ENCODE data around the gene SSR1. TPM values are rescaled to one million over a fixed set of nuclear protein-coding genes. Genes with fewer than 3 reads are reported as not detected.
A peak's percentile ranks its signal among the peaks of the same experiment; 100 is the strongest.

SSR1 gene
- total RNA-seq, 1 donor from 2014 or later: 41.9 TPM

GRCh38 chr6:7242835-7243178, 70.2 kb downstream of the SSR1 start:
- TF ChIP-seq, protein P1, sequence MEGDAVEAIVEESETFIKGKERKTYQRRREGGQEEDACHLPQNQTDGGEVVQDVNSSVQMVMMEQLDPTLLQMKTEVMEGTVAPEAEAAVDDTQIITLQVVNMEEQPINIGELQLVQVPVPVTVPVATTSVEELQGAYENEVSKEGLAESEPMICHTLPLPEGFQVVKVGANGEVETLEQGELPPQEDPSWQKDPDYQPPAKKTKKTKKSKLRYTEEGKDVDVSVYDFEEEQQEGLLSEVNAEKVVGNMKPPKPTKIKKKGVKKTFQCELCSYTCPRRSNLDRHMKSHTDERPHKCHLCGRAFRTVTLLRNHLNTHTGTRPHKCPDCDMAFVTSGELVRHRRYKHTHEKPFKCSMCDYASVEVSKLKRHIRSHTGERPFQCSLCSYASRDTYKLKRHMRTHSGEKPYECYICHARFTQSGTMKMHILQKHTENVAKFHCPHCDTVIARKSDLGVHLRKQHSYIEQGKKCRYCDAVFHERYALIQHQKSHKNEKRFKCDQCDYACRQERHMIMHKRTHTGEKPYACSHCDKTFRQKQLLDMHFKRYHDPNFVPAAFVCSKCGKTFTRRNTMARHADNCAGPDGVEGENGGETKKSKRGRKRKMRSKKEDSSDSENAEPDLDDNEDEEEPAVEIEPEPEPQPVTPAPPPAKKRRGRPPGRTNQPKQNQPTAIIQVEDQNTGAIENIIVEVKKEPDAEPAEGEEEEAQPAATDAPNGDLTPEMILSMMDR (conservative IDR thresholded peaks at IDR 0.05; ENCODE audit: low read depth, low read length): no peak
- no peak overlapping the region for H3K4me3 ChIP-seq (ENCODE audit: low read depth, low read length)
- DNase-seq (ENCODE audit: low read depth): no peak

DNA sequence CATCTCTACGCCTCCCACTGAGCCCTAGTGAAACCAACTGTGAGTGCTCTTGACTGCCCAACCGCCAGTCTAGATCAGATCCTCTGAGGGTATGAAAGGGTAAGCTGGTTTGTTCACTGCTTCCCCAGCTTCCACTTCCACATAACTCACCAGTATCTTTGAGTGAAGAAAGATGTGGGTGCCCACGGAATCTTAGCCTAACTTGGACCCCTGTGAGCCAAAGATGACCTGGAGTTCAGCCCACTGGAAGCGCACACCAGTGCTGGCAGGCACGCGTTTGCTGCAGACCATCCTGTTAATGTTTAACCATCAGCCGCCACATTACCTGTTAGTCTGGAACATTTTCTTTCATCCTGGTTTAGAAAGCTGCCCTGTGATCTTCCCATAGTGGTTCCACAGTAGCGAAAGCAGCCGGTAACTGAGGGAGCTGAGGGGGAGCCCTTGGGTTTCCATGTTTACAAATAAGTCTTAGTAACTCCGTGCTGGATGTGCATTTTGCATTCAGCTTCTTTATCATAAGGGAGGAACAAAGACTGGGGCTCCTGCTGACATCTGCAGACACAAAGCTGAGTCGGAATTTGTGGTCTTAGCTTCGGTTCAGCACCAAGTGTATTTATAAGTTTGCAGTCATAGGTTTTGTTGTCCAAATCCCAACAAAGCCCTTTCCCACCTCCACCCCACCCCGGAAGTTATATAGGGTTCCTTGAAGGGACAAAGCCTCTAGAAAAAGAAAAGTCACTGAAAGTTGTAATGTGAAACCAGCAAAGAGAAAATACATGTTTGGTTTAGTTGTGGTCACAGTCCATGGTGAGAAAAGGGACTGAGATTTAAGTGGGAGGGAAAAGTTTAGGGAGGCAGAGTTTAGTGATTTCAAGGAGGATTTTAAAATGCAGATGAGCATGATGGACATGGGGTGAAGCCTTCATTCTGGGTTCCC, 71.0 kb downstream of the SSR1 start:
- DNase-seq (ENCODE audit: low read depth): no peak
- TF ChIP-seq, protein P1 (conservative IDR thresholded peaks at IDR 0.05; ENCODE audit: low read depth, low read length): no peak
- peak overlapping the region; percentile 19 for H3K4me3 ChIP-seq (ENCODE audit: low read depth, low read length)

- no peak for DNase-seq (ENCODE audit: low read depth)
- TF ChIP-seq, protein P1 (conservative IDR thresholded peaks at IDR 0.05; ENCODE audit: low read depth, low read length): no peak
- no peak overlapping the region for H3K4me3 ChIP-seq (ENCODE audit: low read depth, low read length)
These were observed 71.8 kb downstream of the SSR1 start for GRCh38 chr6:7241160-7241559.

- H3K4me3 ChIP-seq (ENCODE audit: low read depth, low read length): no peak overlapping the region
- no peak for DNase-seq (ENCODE audit: low read depth)
- TF ChIP-seq, protein P1 (conservative IDR thresholded peaks at IDR 0.05; ENCODE audit: low read depth, low read length): no peak
These were observed 72.6 kb downstream of the SSR1 start for GRCh38 chr6:7240351-7240750.

GRCh38 chr6:7239590-7239948, 73.4 kb downstream of the SSR1 start:
- no peak for DNase-seq (ENCODE audit: low read depth)
- TF ChIP-seq, protein P1 (conservative IDR thresholded peaks at IDR 0.05; ENCODE audit: low read depth, low read length): no peak
- no peak overlapping the region for H3K4me3 ChIP-seq (ENCODE audit: low read depth, low read length)

- TF ChIP-seq, protein P1 (conservative IDR thresholded peaks at IDR 0.05; ENCODE audit: low read depth, low read length): peak; percentile 89
- no peak for DNase-seq (ENCODE audit: low read depth)
- no peak overlapping the region for H3K4me3 ChIP-seq (ENCODE audit: low read depth, low read length)
These were observed 74.0 kb downstream of the SSR1 start for GRCh38 chr6:7238900-7239589.
